Neural cell (in vitro differentiated cells): ENCODE results near the gene NCEH1. TPM values are rescaled to one million over a fixed set of nuclear protein-coding genes. Genes with fewer than 3 reads are reported as not detected.

ENCODE experiments used
- H2AFZ ChIP-seq: fragments of 200-600, 300-800 bp; sonication (generic), shearing (Covaris generic); 2 replicates; pipeline ENCODE4 v1.6.0; 2014; ENCODE audit warnings: low read depth, mild to moderate bottlenecking, antibody characterized with exemption, low read length, moderate library complexity
- H3F3A ChIP-seq: fragments of 200-600 bp; shearing (Covaris generic); 2 replicates; pipeline ENCODE4 v1.6.1; 2016; ENCODE audit warnings: mild to moderate bottlenecking, moderate library complexity, mixed read lengths, antibody characterized with exemption, low read length; ENCODE audit not compliant: insufficient read depth, poor library complexity, severe bottlenecking
- H3K27ac ChIP-seq: fragments of 200-600, 300-800 bp; sonication (generic), shearing (Covaris generic); 2 replicates; pipeline ENCODE4 v1.5.1; 2014; ENCODE audit warnings: mild to moderate bottlenecking, low read length, moderate library complexity
- H3K27me3 ChIP-seq: fragments of 300-800, 200-600 bp; sonication (generic), shearing (Covaris generic); 2 replicates; pipeline ENCODE4 v1.6.0; 2014; ENCODE audit warnings: mild to moderate bottlenecking, low read depth, low read length, moderate library complexity; ENCODE audit not compliant: insufficient read depth
- H3K36me3 ChIP-seq: fragments of 300-800, 200-600 bp; sonication (generic), shearing (Covaris generic); 2 replicates; pipeline ENCODE4 v1.5.1; 2014; ENCODE audit warnings: mild to moderate bottlenecking, antibody characterized with exemption, low read length, moderate library complexity; ENCODE audit not compliant: insufficient read depth
- H3K4me2 ChIP-seq: fragments of 300-800, 200-600 bp; sonication (generic), shearing (Covaris generic); 2 replicates; pipeline ENCODE4 v1.6.0; 2014; ENCODE audit warnings: mild to moderate bottlenecking, low read length
- H3K4me3 ChIP-seq: fragments of 300-800, 200-600 bp; sonication (generic), shearing (Covaris generic); 2 replicates; pipeline ENCODE4 v1.5.1; 2014; ENCODE audit warnings: mild to moderate bottlenecking, low read length, moderate library complexity
- H3K79me2 ChIP-seq: fragments of 200-600 bp; shearing (Covaris generic); replicated peaks from 2 replicates; pipeline ENCODE4 v1.6.0; 2014; ENCODE audit warnings: mild to moderate bottlenecking, low read length, moderate library complexity; ENCODE audit not compliant: insufficient read depth
- H3K9ac ChIP-seq: fragments of 300-800, 200-600 bp; sonication (generic), shearing (Covaris generic); 2 replicates; pipeline ENCODE4 v1.6.1; 2016; ENCODE audit warnings: mild to moderate bottlenecking, low read length, mixed read lengths
- H3K9me2 ChIP-seq: fragments of 200-600 bp; shearing (Covaris generic); 2 replicates; pipeline ENCODE4 v1.6.1; 2016; ENCODE audit warnings: mild to moderate bottlenecking, low read length, mixed read lengths; ENCODE audit not compliant: insufficient read depth
- H3K9me3 ChIP-seq: fragments of 200-600, 300-800 bp; sonication (generic), shearing (Covaris generic); 2 replicates; pipeline ENCODE4 v1.6.1; 2016; ENCODE audit warnings: mild to moderate bottlenecking, mixed run types, low read length, moderate library complexity, mixed read lengths
- H4K20me1 ChIP-seq: fragments of 200-600 bp; shearing (Covaris generic); 2 replicates; pipeline ENCODE4 v1.6.1; 2016; ENCODE audit warnings: mild to moderate bottlenecking, mixed run types; ENCODE audit not compliant: insufficient read depth
- EP300 ChIP-seq: fragments of 450-650 bp; conservative IDR thresholded peaks from 2 replicates; pipeline ENCODE4 v1.6.1; 2014; ENCODE audit warnings: antibody characterized with exemption, mild to moderate bottlenecking, moderate library complexity; ENCODE audit not compliant: poor library complexity, severe bottlenecking
- EZH2 ChIP-seq: fragments of 200-600, 300-800 bp; shearing (Covaris generic), sonication (generic); IDR thresholded peaks from 2 replicates; pipeline ENCODE4 v1.6.1; 2014; ENCODE audit warnings: antibody characterized with exemption, low read length, borderline replicate concordance, mild to moderate bottlenecking; ENCODE audit not compliant: insufficient read depth, poor library complexity, severe bottlenecking
- MXI1 ChIP-seq: fragments of 450-650 bp; conservative IDR thresholded peaks from 2 replicates; pipeline ENCODE4 v1.6.1; 2014; ENCODE audit warnings: antibody characterized with exemption, mild to moderate bottlenecking; ENCODE audit not compliant: poor library complexity, severe bottlenecking
- POLR2AphosphoS5 ChIP-seq: IDR thresholded peaks from 2 replicates; pipeline ENCODE4 v1.6.1; 2012
- RAD21 ChIP-seq: fragments of 450-650 bp; conservative IDR thresholded peaks from 2 replicates; pipeline ENCODE4 v1.6.1; 2014; ENCODE audit warnings: antibody characterized with exemption, mild to moderate bottlenecking, moderate library complexity
- SMC3 ChIP-seq: fragments of 450-650 bp; conservative IDR thresholded peaks from 2 replicates; pipeline ENCODE4 v1.6.1; 2014; ENCODE audit warnings: antibody characterized with exemption, mild to moderate bottlenecking, moderate library complexity; ENCODE audit not compliant: poor library complexity
- TAF1 ChIP-seq: IDR thresholded peaks from 2 replicates; pipeline ENCODE4 v1.6.1; 2012; ENCODE audit warnings: low read depth
- polyA plus RNA-seq: library from polyadenylated mRNA; depleted of rRNA; stranded (reverse); fragments of >200 nt; gene quantifications from 2 replicates; pipeline ENCODE4 v1.2.3, GENCODE V29; 2014
- TF ChIP-seq, protein P1 (sequence below): IDR thresholded peaks from 2 replicates; pipeline ENCODE4 v1.6.1; 2012; ENCODE audit warnings: borderline replicate concordance
- TF ChIP-seq, protein P2 (sequence below): fragments of 450-650 bp; IDR thresholded peaks from 2 replicates; pipeline ENCODE4 v1.5.1; 2014; ENCODE audit warnings: antibody characterized with exemption, mild to moderate bottlenecking, moderate library complexity; ENCODE audit not compliant: poor library complexity, severe bottlenecking

NCEH1 gene
- polyA plus RNA-seq, 1 donor from 2014 or later: 2.1 TPM

DNA sequence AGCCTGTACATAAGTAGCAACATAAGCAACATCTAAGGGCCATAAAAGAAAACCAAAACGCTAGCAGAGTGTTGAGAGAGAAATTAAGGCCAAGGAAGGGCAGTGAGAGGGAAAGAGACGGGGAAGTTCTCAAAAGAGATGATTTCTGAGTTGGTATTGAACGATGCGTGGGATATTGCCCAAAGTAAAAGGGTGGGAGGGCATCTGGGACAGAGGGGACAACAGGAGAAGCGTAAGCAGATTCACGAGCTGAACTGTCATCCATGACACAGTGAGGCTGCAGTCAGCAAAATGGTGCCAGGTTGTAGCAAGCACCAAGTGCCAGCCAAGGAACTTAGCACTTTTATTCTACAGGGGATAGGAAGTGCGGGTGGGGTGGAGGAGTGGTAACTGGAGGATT lies 11.8 kb downstream of the NCEH1 start:
- Histone ChIP-seq H3K79me2 (no peaks in the 10 kb centered on the region), H3F3A (no peaks in the 10 kb centered on the region), H3K9me3 (no peaks in the 10 kb centered on the region), H3K9ac (no peak overlapping the region), H3K27ac (no peak overlapping the region), H3K4me3 (no peak overlapping the region), H3K36me3 (no peaks in the 10 kb centered on the region), H4K20me1 (no peaks in the 10 kb centered on the region), H3K9me2 (no peaks in the 10 kb centered on the region), H3K4me2 (no peak overlapping the region), H2AFZ (no peak overlapping the region), H3K27me3 (no peaks in the 10 kb centered on the region)
- no peak for TF ChIP-seq RAD21
- no peak for TF ChIP-seq EP300
- no peak for TF ChIP-seq SMC3
- no peak for TF ChIP-seq EZH2
- TF ChIP-seq, protein P1, sequence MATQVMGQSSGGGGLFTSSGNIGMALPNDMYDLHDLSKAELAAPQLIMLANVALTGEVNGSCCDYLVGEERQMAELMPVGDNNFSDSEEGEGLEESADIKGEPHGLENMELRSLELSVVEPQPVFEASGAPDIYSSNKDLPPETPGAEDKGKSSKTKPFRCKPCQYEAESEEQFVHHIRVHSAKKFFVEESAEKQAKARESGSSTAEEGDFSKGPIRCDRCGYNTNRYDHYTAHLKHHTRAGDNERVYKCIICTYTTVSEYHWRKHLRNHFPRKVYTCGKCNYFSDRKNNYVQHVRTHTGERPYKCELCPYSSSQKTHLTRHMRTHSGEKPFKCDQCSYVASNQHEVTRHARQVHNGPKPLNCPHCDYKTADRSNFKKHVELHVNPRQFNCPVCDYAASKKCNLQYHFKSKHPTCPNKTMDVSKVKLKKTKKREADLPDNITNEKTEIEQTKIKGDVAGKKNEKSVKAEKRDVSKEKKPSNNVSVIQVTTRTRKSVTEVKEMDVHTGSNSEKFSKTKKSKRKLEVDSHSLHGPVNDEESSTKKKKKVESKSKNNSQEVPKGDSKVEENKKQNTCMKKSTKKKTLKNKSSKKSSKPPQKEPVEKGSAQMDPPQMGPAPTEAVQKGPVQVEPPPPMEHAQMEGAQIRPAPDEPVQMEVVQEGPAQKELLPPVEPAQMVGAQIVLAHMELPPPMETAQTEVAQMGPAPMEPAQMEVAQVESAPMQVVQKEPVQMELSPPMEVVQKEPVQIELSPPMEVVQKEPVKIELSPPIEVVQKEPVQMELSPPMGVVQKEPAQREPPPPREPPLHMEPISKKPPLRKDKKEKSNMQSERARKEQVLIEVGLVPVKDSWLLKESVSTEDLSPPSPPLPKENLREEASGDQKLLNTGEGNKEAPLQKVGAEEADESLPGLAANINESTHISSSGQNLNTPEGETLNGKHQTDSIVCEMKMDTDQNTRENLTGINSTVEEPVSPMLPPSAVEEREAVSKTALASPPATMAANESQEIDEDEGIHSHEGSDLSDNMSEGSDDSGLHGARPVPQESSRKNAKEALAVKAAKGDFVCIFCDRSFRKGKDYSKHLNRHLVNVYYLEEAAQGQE: no peak
- no peak for TF ChIP-seq POLR2AphosphoS5
- no peak for TF ChIP-seq TAF1
- TF ChIP-seq MXI1: no peak
- TF ChIP-seq, protein P2, sequence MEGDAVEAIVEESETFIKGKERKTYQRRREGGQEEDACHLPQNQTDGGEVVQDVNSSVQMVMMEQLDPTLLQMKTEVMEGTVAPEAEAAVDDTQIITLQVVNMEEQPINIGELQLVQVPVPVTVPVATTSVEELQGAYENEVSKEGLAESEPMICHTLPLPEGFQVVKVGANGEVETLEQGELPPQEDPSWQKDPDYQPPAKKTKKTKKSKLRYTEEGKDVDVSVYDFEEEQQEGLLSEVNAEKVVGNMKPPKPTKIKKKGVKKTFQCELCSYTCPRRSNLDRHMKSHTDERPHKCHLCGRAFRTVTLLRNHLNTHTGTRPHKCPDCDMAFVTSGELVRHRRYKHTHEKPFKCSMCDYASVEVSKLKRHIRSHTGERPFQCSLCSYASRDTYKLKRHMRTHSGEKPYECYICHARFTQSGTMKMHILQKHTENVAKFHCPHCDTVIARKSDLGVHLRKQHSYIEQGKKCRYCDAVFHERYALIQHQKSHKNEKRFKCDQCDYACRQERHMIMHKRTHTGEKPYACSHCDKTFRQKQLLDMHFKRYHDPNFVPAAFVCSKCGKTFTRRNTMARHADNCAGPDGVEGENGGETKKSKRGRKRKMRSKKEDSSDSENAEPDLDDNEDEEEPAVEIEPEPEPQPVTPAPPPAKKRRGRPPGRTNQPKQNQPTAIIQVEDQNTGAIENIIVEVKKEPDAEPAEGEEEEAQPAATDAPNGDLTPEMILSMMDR: no peak

DNA sequence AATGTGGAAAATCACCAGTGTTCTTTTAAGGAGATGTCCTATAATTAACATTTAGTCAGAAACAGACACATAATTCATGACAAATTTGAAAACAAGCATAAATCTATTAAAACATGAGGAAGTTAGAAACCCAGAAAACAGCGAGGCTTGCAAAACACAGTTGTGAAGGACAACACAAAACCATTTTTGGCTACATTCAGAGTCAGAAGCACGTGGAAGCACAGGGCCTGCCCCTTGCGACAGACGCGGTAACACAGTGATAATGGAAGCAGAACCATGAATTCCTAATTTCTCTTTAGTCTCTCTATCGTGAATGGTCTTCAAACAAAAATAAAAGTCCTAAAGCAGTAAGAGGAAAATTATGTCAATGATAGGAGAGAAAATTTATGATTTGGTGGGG lies 12.2 kb downstream of the NCEH1 start:
- Histone ChIP-seq H4K20me1 (no peaks in the 10 kb centered on the region), H3K9me3 (no peaks in the 10 kb centered on the region), H3F3A (no peaks in the 10 kb centered on the region), H3K27ac (no peak overlapping the region), H3K4me2 (no peak overlapping the region), H3K27me3 (no peaks in the 10 kb centered on the region), H2AFZ (no peak overlapping the region), H3K4me3 (no peak overlapping the region), H3K9ac (no peak overlapping the region), H3K36me3 (no peaks in the 10 kb centered on the region), H3K9me2 (no peaks in the 10 kb centered on the region), H3K79me2 (no peaks in the 10 kb centered on the region)
- TF ChIP-seq EZH2: no peak
- TF ChIP-seq RAD21: no peak
- no peak for TF ChIP-seq EP300

DNA sequence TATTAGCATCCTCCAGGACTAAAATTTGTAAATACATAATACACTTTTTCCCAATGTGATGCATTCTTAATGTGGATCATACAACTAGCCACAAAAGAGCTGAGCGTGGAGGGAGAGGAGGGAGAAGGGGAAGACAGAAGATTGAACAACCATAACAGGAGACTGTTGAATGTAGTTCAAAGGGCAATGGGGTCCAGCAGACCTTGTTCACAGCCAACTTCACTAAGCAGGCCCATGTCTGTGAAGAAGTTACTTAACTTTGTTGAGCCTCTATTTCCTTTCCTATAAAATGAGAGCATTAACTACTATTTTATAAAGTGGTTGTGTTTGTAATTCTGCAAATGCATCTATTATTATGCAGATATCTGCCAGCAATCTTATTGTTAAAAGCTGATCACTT lies 13.3 kb downstream of the NCEH1 start:
- Histone ChIP-seq H3K4me3 (no peak overlapping the region), H3K27me3 (no peaks in the 10 kb centered on the region), H3F3A (no peaks in the 10 kb centered on the region), H3K9me3 (no peaks in the 10 kb centered on the region), H3K27ac (no peak overlapping the region), H2AFZ (no peak overlapping the region), H3K9me2 (no peaks in the 10 kb centered on the region), H3K36me3 (no peaks in the 10 kb centered on the region), H3K9ac (no peak overlapping the region), H4K20me1 (no peaks in the 10 kb centered on the region), H3K4me2 (no peak overlapping the region), H3K79me2 (no peaks in the 10 kb centered on the region)
- no peak for TF ChIP-seq RAD21
- TF ChIP-seq EP300: no peak
- no peak for TF ChIP-seq POLR2AphosphoS5
- no peak for TF ChIP-seq SMC3
- TF ChIP-seq, protein P1: no peak
- no peak for TF ChIP-seq TAF1
- TF ChIP-seq, protein P2: no peak
- TF ChIP-seq EZH2: no peak
- TF ChIP-seq MXI1: no peak
